ENCODE results near the gene RBCK1. TPM values are rescaled to one million over a fixed set of nuclear protein-coding genes. Genes with fewer than 3 reads are reported as not detected.

The RBCK1 gene
- total and polyA plus RNA-seq, 9 of the 15 experiments (the other 6 are each of a cell fraction or from before 2014, with no cell fraction given): 5.9 to 59.3 (median 26.5) TPM

GRCh38 chr20:370977-371754 is 36.9 kb upstream of the RBCK1 start (continued):
- TF ChIP-seq TCF7L2 (IDR thresholded peaks at IDR 0.05; ENCODE audit: low read depth, low read length) (no peak), ZNF175 (CRISPR knock-in tag; IDR thresholded peaks at IDR 0.05; ENCODE audit: low read depth) (no peak; the same call in 1 of the 2 replicates), ZBTB7A (IDR thresholded peaks at IDR 0.05; ENCODE audit: borderline replicate concordance, control insufficient read depth, low read depth, low read length) (peak; percentile 36; the same call in 1 of the 2 replicates), MXD1 (CRISPR knock-in tag; IDR thresholded peaks at IDR 0.05; ENCODE audit: borderline replicate concordance, poor library complexity, severe bottlenecking) (no peak), DEAF1 (CRISPR knock-in tag; IDR thresholded peaks at IDR 0.05) (no peak), HEY1 (CRISPR knock-in tag; IDR thresholded peaks at IDR 0.05; ENCODE audit: borderline replicate concordance) (no peak), MIER1 (IDR thresholded peaks at IDR 0.05; ENCODE audit: low read depth) (no peak), IRF9 (tag; IDR thresholded peaks at IDR 0.05) (no peak), DDX20 (tag; IDR thresholded peaks at IDR 0.05; ENCODE audit: low read depth) (peak; percentile 17; the same call in 1 of the 2 replicates), CBX8 (IDR thresholded peaks at IDR 0.05; ENCODE audit: borderline replicate concordance, extremely low read depth, low read depth, low read length, poor library complexity, severe bottlenecking) (no peak), ZNF696 (CRISPR knock-in tag; conservative IDR thresholded peaks at IDR 0.05) (no peak), ASH1L (IDR thresholded peaks at IDR 0.05; ENCODE audit: borderline replicate concordance, low read depth, partially characterized antibody) (no peak), ILF3 (IDR thresholded peaks at IDR 0.05; ENCODE audit: borderline replicate concordance) (no peak), ZNF449 (CRISPR knock-in tag; IDR thresholded peaks at IDR 0.05) (0 out of 2 replicates have a peak, but pooled peaks have one; percentile 61), HMG20A (CRISPR knock-in tag; conservative IDR thresholded peaks at IDR 0.05) (no peak), C11orf30 (IDR thresholded peaks at IDR 0.05; ENCODE audit: low read depth) (peak; percentile 94), BDP1 (IDR thresholded peaks at IDR 0.05; ENCODE audit: insufficient read depth, insufficient read length) (no peak), GATAD2B (IDR thresholded peaks at IDR 0.05; ENCODE audit: borderline replicate concordance) (no peak)
- TF ChIP-seq, protein P1, sequence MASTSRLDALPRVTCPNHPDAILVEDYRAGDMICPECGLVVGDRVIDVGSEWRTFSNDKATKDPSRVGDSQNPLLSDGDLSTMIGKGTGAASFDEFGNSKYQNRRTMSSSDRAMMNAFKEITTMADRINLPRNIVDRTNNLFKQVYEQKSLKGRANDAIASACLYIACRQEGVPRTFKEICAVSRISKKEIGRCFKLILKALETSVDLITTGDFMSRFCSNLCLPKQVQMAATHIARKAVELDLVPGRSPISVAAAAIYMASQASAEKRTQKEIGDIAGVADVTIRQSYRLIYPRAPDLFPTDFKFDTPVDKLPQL (IDR thresholded peaks at IDR 0.05; ENCODE audit: extremely low read depth, insufficient read length): no peak
- TF ChIP-seq, protein P2, sequence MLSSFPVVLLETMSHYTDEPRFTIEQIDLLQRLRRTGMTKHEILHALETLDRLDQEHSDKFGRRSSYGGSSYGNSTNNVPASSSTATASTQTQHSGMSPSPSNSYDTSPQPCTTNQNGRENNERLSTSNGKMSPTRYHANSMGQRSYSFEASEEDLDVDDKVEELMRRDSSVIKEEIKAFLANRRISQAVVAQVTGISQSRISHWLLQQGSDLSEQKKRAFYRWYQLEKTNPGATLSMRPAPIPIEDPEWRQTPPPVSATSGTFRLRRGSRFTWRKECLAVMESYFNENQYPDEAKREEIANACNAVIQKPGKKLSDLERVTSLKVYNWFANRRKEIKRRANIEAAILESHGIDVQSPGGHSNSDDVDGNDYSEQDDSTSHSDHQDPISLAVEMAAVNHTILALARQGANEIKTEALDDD (IDR thresholded peaks at IDR 0.05): no peak
